Femur (tissue), 1 donor: ENCODE measurements around the gene BLCAP.
"Not testable (repeated sequence)": the region's sequence is repeated elsewhere in the genome, so short reads cannot be mapped to it uniquely, and the experiment has no call there.

Experiments used
- DNase-seq: peaks from one replicate; pipeline ENCODE4 v3.0.0-alpha.2; 2017

The BLCAP gene

GRCh38 chr20:37527638-37528445, at the start of gene BLCAP:
Gene BLCAP (minus strand): TSS chr20:37527876. CDS start chr20:37519174, 8,702 bp downstream.
- peak; percentile 92 for DNase-seq

DNA sequence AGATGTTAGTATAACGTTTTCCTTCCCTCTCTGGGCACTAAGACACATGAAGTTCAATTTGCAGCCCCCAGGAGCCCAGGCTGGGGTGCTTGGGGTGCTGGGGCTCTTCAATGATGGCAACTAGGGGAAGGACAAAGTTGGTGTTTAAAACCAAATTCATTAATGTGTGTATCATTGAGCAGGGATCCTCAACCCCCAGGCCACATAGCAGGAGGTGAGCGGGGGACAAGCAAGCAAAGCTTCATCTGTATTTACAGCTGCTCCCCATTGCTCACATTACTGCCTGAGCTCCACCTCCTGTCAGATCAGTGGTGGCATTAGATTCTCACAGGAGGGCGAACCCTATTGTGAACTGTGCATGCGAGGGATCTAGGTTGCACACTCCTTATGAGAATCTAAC, 49.8 kb upstream of the BLCAP start:
- not testable (repeated sequence) for DNase-seq

GRCh38 chr20:37576911-37577310, 49.2 kb upstream of the BLCAP start:
- no peak for DNase-seq

DNA sequence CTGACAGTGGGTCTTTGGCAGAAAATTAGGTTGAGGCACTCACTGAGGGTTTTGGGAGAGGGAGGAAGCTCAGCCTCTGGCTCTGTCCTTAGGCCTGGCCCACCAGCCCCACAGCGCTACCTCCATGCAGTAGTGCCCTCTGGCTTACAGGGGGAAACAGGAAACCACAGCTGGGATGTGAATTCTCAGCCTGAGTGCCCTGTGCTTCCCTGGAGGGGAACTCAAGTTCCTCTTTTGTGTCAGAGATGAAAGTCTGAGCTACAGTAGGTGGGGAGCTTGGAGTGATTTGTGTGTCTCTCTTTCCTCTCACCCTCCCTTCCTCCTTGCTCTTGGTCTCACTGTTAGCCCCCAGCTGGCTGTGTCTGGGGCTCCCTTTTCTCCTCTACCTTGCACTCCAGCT, 48.2 kb upstream of the BLCAP start:
- no peak for DNase-seq

DNA sequence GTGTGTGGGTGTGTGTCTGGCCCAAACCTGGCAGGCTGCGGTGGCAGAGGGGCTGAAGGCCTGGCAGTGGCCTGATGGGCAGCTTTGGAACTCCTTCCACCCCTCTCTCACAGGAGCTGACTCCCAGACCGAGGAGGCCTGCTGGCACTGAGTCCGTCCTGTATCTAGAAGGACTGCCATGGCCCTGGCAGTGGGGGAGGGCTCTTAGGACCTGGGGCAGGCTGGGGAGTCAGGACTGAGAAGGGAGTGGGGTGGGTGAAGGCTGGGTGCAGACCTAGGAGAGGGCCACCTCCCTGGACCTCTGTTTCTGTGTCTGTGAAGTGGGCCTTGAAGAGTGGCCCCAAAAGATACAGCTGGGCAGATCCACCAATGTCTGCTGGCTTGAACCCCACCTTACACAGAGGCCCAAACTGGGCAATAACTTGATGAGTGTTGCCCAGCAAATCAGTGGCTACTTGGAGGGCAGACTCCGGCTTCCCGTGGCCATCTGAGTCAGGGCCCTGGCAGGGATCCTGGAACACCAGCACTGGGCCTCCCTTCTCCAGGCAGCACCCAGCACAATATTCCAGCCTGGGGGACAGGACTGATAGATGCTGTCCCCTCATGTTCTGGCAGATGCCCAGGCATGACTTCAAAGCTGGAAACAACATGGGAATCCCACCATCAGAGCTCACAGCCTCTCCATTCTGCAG, 46.7 kb upstream of the BLCAP start:
- DNase-seq, result no peak

DNA sequence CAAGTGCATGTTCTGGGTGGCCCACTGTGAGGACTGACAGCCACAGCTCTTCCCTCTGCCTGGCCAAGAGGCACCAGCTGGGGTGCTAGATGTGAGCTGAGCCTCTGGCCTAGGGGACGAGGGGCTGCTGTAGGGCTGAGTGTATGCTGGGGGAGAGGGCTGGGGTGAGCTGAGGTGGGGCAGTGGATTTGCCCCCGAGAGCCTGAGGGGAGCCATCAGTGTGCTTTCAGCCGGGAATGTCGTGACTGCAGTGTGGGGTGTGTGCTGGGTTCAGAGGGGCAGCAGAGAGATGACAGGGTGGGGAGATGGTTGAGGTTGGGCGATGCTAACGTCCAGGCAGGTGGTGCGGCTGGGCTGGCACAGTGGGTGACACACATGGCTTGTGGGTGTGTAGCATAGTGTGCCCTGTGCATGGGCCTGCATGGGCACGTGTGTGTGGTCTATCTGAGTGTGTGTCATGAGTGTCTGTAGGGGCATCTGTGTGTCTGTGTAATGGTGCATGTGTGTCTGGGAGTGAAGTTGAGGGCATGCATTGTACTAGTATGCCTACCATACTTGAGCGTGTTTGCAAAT, 46.0 kb upstream of the BLCAP start:
- no peak for DNase-seq

GRCh38 chr20:37571033-37571432, 43.4 kb upstream of the BLCAP start:
- DNase-seq, result no peak

DNA sequence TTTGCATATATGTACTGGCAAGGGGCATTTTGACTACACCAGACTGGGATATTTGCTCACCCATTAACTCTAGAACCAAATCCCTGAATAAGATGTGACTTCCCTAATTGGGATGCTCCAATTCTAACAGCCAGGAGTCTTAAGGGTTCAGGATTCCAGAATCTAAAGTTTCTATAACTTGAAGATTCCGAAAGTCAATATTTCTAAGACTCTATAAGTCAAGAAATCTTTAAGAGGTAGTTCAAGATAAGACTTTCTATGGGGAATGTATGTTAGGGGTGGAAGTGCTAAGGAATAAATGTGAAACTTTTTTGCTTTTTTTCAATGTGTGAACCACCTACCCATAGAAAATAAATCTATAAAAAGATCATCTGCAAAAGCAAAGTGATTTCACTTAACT, 42.7 kb upstream of the BLCAP start:
- DNase-seq, result no peak

- peak; percentile 48 for DNase-seq
Measured at GRCh38 chr20:37567671-37568588, 40.3 kb upstream of the BLCAP start.

- DNase-seq, result no peak
Measured at GRCh38 chr20:37567331-37567665, 39.6 kb upstream of the BLCAP start.

DNA sequence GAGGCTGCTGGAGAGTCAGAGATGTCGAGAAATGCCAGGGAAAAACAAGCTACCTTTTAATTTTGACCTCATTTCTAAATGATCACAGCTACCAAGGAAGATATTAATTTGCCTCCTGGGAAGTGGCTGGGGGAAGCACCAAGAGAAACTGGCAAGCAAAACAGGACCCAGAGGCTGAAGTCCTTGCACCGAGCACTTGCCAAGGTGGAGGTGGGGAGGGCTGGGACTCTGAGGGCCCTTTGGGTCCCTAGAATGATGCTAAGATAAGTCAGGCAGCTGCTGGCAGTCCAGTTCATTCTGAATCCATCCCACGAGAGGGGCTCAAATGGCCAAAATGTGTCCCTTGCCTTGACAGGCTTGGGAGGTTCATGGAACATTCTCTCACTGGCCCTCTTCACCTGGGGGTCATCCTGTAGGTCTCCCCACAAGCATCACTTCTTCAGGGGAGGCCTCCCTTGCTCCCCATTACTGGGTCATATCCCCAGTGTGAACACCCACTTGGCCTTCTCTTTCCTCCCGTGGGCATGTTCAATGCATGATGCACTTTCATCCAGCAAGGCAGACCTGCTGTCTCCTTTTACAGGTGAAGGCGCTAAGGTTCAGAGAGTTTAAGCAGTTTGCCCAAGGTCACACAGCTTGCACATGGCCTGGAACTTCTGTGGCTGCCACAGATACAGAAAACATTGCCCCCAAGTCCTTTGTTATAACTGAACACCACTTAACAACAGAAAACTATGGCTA, 39.1 kb upstream of the BLCAP start:
- no peak for DNase-seq

GRCh38 chr20:37565134-37565811, 37.6 kb upstream of the BLCAP start:
- no peak for DNase-seq

DNA sequence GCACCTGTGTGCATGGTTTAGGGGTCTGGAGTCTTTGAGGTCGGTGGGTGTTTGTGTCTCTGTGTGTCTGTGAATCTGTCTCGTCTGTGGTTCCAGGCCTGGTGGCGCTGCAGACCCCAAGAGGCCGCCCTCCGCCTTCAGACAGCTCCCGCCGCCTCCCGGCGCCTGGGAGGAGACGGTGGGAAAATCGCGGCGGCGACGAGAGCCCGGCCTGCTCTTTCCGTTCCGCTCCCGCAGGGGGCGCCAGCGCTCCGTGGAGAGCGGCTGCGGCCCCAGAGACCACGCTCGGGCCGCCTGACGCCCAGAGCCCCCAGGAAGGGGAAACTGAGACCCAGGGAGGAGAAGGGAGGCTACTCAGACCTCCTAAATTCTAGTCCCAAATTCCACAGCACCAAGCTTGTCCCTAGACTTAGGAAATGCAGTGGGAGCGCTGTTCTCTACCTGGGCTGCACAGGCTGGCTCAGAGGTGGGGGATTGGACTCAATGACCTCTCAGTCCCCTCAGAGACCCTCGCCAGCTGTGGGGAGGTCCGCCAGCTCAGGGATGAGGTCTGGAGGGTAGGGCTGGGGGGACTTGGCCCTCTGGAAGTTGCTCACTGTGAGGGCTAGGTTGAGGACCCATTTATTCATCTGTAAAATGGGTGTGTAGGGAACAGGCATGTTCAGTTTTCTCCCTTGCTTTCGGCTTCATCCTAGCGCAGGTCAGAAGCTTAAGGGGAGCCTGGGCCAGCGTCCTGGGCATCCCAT, 36.9 kb upstream of the BLCAP start:
- DNase-seq, result peak; percentile 57

DNA sequence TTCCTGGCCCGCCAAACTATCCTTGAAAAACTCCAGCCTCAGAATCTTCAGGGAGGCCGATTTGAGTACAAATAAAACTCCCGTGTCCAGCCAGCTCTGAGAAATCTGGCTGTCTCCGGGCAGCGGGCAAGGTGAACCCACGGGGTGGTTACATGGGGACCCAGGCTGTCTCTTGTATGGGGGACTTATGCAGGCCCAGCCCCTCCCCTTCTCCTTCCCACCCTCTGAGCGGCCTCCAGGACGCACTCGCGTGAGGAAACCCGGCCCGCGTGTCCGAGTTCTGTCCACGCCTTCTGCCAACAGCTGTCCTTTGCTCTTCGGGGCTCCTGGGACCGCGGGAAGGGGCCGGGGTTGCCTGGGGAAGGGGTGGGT, 36.3 kb upstream of the BLCAP start:
- DNase-seq, result no peak

GRCh38 chr20:37562695-37563480, 35.2 kb upstream of the BLCAP start:
- no peak for DNase-seq

- DNase-seq, result no peak
Measured at GRCh38 chr20:37560629-37561028, 33.0 kb upstream of the BLCAP start.

DNA sequence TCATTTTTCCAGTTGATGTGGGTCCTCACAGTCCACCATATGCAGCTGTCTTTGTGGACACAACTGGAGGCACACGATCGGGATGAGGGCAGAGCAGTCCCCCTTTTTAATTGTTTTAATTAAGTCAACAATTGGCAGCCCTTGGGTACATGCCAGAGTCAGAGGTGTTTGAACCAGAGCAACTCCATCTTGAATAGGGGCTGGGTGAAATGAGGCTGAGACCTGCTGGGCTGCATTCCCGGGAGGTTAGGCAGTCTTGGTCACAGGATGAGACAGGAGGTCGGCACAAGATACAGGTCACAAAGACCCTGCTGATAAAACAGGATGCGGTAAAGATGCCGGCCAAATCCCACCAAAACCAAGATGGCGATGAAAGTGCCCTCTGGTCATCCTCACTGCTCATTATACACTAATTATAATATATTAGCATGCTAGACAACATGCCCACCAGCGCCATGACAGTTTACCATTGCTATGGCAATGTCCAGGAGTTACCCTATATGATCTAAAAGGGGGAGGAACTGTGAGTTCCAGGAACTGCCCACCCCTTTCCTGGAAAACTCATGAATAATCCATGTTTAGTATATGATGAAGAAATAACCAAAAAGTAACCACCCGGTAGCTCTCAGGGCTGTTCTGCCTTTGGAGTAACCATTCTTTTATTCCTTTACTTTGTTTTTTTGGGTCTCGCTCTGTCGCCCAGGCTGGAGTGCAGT, 31.8 kb upstream of the BLCAP start:
- no peak for DNase-seq

- DNase-seq, result no peak
Measured at GRCh38 chr20:37558779-37559178, 31.1 kb upstream of the BLCAP start.

DNA sequence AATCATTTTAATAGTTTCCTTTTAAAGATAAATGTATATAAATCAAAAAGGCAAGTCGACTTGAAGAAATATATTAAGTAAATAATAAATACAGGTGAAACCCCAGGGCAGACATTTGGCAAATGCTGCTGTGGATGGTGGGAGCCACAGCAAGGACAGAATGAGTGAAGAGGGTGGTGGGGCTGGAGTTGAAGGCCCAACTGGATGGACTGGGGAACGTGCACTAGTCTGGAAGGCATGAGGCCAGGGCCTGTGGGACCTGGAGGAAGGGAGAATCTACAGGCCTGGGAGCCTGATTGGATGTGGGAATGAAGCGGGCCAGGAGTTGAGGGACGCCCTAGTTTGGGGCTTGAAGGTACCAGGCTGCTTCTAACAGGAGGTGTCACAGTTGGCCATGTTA, 30.6 kb upstream of the BLCAP start:
- no peak for DNase-seq

DNA sequence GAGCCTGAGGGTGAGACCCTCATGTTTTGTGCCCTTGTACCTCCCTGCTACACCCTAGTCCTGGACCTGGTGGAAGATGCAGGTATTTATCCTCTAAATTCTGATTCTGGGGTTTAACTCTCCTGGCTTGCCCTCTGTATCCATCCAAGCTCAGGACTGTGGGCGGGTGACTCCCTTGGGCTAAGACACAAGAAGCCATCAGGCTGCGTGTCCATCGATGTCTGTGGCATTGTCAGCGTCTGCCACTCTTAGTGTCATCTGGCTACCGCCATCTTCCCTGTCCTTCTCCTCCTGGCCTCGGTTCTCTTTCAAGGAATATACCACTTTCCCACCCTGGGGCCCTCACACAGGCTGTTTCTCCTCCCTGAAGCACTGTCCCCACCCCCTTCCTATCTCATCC, 28.9 kb upstream of the BLCAP start:
- no peak for DNase-seq
